ENCODE data around the gene TFCP2. TPM values are rescaled to one million over a fixed set of nuclear protein-coding genes. Genes with fewer than 3 reads are reported as not detected.

Gene TFCP2
- total RNA-seq, 1 donor from 2014 or later = 41.1 TPM

- intact Hi-C loops (cut with micrococcal nuclease) = no loop called here
These were observed 12.0 kb downstream of the TFCP2 start for GRCh38 chr12:51160814-51161459.

GRCh38 chr12:51156245-51156765 lies 16.6 kb downstream of the TFCP2 start:
- intact Hi-C loops (cut with micrococcal nuclease) = no loop called here

- intact Hi-C loops (cut with micrococcal nuclease) = no loop called here
These were observed 20.0 kb downstream of the TFCP2 start for GRCh38 chr12:51152953-51153352.

GRCh38 chr12:51150777-51151176 lies 22.2 kb downstream of the TFCP2 start:
- intact Hi-C loops (cut with micrococcal nuclease) = no loop called here

- intact Hi-C loops (cut with micrococcal nuclease) = no loop called here
These were observed 25.6 kb downstream of the TFCP2 start for GRCh38 chr12:51147309-51147708.

- intact Hi-C loops (cut with micrococcal nuclease) = no loop called here
These were observed 33.6 kb downstream of the TFCP2 start for GRCh38 chr12:51139292-51139844.

GRCh38 chr12:51132693-51133092 lies 40.2 kb downstream of the TFCP2 start:
- intact Hi-C loops (cut with micrococcal nuclease) = no loop called here

- intact Hi-C loops (cut with micrococcal nuclease) = no loop called here
These were observed 41.0 kb downstream of the TFCP2 start for GRCh38 chr12:51131745-51132521.

- intact Hi-C loops (cut with micrococcal nuclease) = no loop called here
These were observed 44.0 kb downstream of the TFCP2 start for GRCh38 chr12:51128919-51129318.

GRCh38 chr12:51127050-51127729 lies 45.7 kb downstream of the TFCP2 start:
- intact Hi-C loops (cut with micrococcal nuclease) = no loop called here

GRCh38 chr12:51126297-51126696 lies 46.6 kb downstream of the TFCP2 start:
- intact Hi-C loops (cut with micrococcal nuclease) = no loop called here

GRCh38 chr12:51124504-51124903 lies 48.4 kb downstream of the TFCP2 start:
- intact Hi-C loops (cut with micrococcal nuclease) = no loop called here

- intact Hi-C loops (cut with micrococcal nuclease) = no loop called here
These were observed 50.1 kb downstream of the TFCP2 start for GRCh38 chr12:51122844-51123243.

- intact Hi-C loops (cut with micrococcal nuclease) = no loop called here
These were observed 54.2 kb downstream of the TFCP2 start for GRCh38 chr12:51118706-51119105.

- intact Hi-C loops (cut with micrococcal nuclease) = no loop called here
These were observed 57.4 kb downstream of the TFCP2 start for GRCh38 chr12:51115533-51115932.

- intact Hi-C loops (cut with micrococcal nuclease) = no loop called here
These were observed 64.8 kb downstream of the TFCP2 start for GRCh38 chr12:51108136-51108535.

- intact Hi-C loops (cut with micrococcal nuclease) = no loop called here
These were observed 69.0 kb downstream of the TFCP2 start for GRCh38 chr12:51103977-51104376.

GRCh38 chr12:51098611-51099010 lies 74.3 kb downstream of the TFCP2 start:
- intact Hi-C loops (cut with micrococcal nuclease) = no loop called here

- intact Hi-C loops (cut with micrococcal nuclease) = no loop called here
These were observed 82.2 kb downstream of the TFCP2 start for GRCh38 chr12:51090705-51091229.

GRCh38 chr12:51087818-51088217 lies 85.1 kb downstream of the TFCP2 start:
- intact Hi-C loops (cut with micrococcal nuclease) = no loop called here

- intact Hi-C loops (cut with micrococcal nuclease) = no loop called here
These were observed 86.0 kb downstream of the TFCP2 start for GRCh38 chr12:51086933-51087332.

GRCh38 chr12:51085757-51086156 lies 87.2 kb downstream of the TFCP2 start:
- intact Hi-C loops (cut with micrococcal nuclease) = no loop called here

All from T-helper 2 cell treated with Interferon-gamma antibody and Interleukin-4, amounts not matched to agents 100 ng/mL and 5 ng/mL, for 36 hours (primary cell).